OCI-LY3 (cell line): Measurements from ENCODE around the gene COL6A5.

Source experiments
- H2AFZ ChIP-seq: fragments of 200-600, 300-600 bp; shearing (Covaris generic); 2 replicates; pipeline ENCODE4 v1.6.0; 2014; ENCODE audit warnings: antibody characterized with exemption, low read depth, low read length
- H3K27ac ChIP-seq: fragments of 200-600, 300-600 bp; sonication (generic); 2 replicates; pipeline ENCODE4 v1.5.1; 2014; ENCODE audit warnings: mild to moderate bottlenecking, low read length, moderate library complexity, mixed read lengths
- H3K27me3 ChIP-seq: fragments of 200-600, 300-600 bp; sonication (generic); 2 replicates; pipeline ENCODE4 v1.6.1; 2014; ENCODE audit warnings: low read depth, low read length, mixed read lengths
- H3K36me3 ChIP-seq: fragments of 200-600, 300-600 bp; sonication (generic); replicated peaks from 2 replicates; pipeline ENCODE3; 2014; ENCODE audit warnings: low read depth, low read length, mixed read lengths
- H3K4me1 ChIP-seq: fragments of 300-600, 200-600 bp; sonication (generic); 2 replicates; pipeline ENCODE4 v1.6.1; 2014; ENCODE audit warnings: low read length, mixed read lengths
- H3K4me2 ChIP-seq: fragments of 200-600, 300-600 bp; sonication (generic); 2 replicates; pipeline ENCODE4 v1.6.1; 2014; ENCODE audit warnings: low read length, mixed read lengths
- H3K4me3 ChIP-seq: fragments of 300-600, 200-600 bp; sonication (generic); 2 replicates; pipeline ENCODE4 v1.5.1; 2014; ENCODE audit warnings: antibody characterized with exemption, mild to moderate bottlenecking, low read length, moderate library complexity
- H3K79me2 ChIP-seq: fragments of 300-600, 200-600 bp; shearing (Covaris generic); 2 replicates; pipeline ENCODE4 v1.6.1; 2014; ENCODE audit warnings: mild to moderate bottlenecking, low read length, mixed read lengths
- H3K9ac ChIP-seq: fragments of 300-600, 200-600 bp; shearing (Covaris generic); 2 replicates; pipeline ENCODE4 v1.6.0; 2014; ENCODE audit warnings: mild to moderate bottlenecking, low read length, moderate library complexity
- H3K9me3 ChIP-seq: fragments of 200-600, 300-600 bp; shearing (Covaris generic); 2 replicates; pipeline ENCODE4 v1.6.1; 2014; ENCODE audit warnings: low read length, mixed read lengths; ENCODE audit not compliant: insufficient read depth
- H4K20me1 ChIP-seq: fragments of 200-600, 300-600 bp; sonication (generic); 2 replicates; pipeline ENCODE4 v1.6.1; 2016; ENCODE audit warnings: low read length, mixed read lengths; ENCODE audit not compliant: insufficient read depth
- CTCF ChIP-seq: fragments of 200-600, 300-600 bp; sonication (generic); IDR thresholded peaks from 2 replicates; pipeline ENCODE4 v1.5.1; 2014; ENCODE audit warnings: antibody characterized with exemption, low read length, low read depth
- EZH2phosphoT487 ChIP-seq: fragments of 200-600 bp; shearing (Covaris generic); IDR thresholded peaks from 2 replicates; pipeline ENCODE4 v1.6.1; 2018; ENCODE audit warnings: antibody characterized with exemption, mixed run types, low read depth

The COL6A5 gene

DNA sequence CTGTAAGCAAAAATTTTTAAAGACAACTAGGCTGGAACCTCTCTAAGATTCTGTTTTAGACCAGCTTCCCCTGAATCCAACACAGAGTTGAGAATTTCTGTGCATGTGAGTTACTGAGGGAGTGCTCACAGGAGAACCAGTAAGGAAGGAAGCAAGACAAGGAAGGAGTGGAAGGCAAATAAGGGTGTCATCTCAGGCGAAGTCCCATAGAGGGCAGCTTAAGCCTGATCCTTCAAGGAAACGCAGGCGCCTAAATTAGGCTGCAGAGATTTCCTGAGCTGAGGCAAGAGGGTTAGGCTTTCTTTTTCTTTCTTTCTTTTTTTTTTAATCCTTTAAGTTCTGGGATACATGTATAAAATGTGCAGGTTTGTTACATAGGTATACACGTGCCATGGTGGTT is 135.3 kb downstream of the COL6A5 start:
- no peak overlapping the region for H3K9ac ChIP-seq
- H3K4me1 ChIP-seq: peaks cover 8% of the 10 kb centered on the region; the same call in 1 of the 2 replicates
- H3K79me2 ChIP-seq: no peaks in the 10 kb centered on the region
- H3K27ac ChIP-seq: no peak overlapping the region
- H2AFZ ChIP-seq: 0 out of 2 replicates have a peak overlapping the region, but pooled peaks have one; percentile 52
- no peaks in the 10 kb centered on the region for H4K20me1 ChIP-seq
- TF ChIP-seq EZH2phosphoT487 (no peak), CTCF (peak; percentile 41)
- no peak overlapping the region for H3K4me3 ChIP-seq
- 0 out of 2 replicates have a peak, but pooled peaks cover 2% of the 10 kb centered on the region for H3K27me3 ChIP-seq
- H3K9me3 ChIP-seq: peaks cover 1% of the 10 kb centered on the region; the same call in 1 of the 2 replicates
- peaks cover under 1% of the 10 kb centered on the region for H3K36me3 ChIP-seq
- H3K4me2 ChIP-seq: peak overlapping the region; percentile 22; the same call in 1 of the 2 replicates

- H3K79me2 ChIP-seq: no peaks in the 10 kb centered on the region
- H2AFZ ChIP-seq: no peak overlapping the region
- H3K27ac ChIP-seq: no peak overlapping the region
- H3K4me1 ChIP-seq: no peaks in the 10 kb centered on the region
- H3K27me3 ChIP-seq: 0 out of 2 replicates have a peak, but pooled peaks cover 5% of the 10 kb centered on the region
- H3K4me2 ChIP-seq: no peak overlapping the region
- H3K36me3 ChIP-seq: no peaks in the 10 kb centered on the region
- no peaks in the 10 kb centered on the region for H3K9me3 ChIP-seq
- TF ChIP-seq CTCF (no peak), EZH2phosphoT487 (no peak)
- no peak overlapping the region for H3K4me3 ChIP-seq
- no peak overlapping the region for H3K9ac ChIP-seq
- no peaks in the 10 kb centered on the region for H4K20me1 ChIP-seq
These were observed 142.8 kb downstream of the COL6A5 start for GRCh38 chr3:130488288-130488687.

DNA sequence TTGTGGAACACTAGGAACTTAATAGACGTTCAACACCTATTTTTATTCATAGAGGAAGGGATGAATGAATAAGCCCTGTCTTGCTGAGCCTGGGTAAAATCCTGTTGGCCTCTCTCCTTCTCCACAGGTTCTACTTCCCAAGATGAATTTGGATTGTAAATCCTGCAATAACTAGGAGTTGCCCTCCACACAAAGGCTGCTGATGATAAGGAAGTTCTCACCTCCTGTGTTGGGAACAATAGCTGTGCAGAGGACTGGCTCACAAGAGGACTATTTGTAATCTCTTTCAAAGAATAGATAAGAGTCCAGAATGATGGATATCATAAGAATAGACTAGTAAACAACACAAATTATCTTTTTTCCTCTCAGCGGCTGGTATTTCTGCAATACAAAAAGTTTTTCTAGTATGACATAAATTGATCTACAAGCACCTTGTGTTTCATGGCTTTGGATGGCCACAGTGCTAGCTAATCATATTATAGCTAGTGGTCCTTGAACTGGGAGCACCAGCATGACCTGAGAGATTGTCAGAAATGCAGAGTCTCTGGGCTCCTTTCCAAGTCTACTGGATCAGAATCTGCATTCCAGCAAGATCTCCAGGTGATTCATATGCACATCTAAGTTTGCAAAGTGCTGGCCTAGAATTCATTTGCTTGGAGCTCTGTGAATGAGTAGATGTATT is 143.4 kb downstream of the COL6A5 start:
- no peaks in the 10 kb centered on the region for H3K79me2 ChIP-seq

GRCh38 chr3:130490241-130490640 is 144.8 kb downstream of the COL6A5 start:
- Histone ChIP-seq H3K27me3 (0 out of 2 replicates have a peak, but pooled peaks cover 5% of the 10 kb centered on the region), H3K4me2 (no peak overlapping the region), H4K20me1 (no peaks in the 10 kb centered on the region), H3K27ac (no peak overlapping the region), H2AFZ (no peak overlapping the region), H3K9ac (no peak overlapping the region), H3K36me3 (no peaks in the 10 kb centered on the region), H3K9me3 (no peaks in the 10 kb centered on the region), H3K4me3 (no peak overlapping the region), H3K4me1 (no peaks in the 10 kb centered on the region), H3K79me2 (no peaks in the 10 kb centered on the region)
- TF ChIP-seq EZH2phosphoT487 (no peak), CTCF (no peak)

More for the DNA sequence above, 143.4 kb downstream of the COL6A5 start:
- no peak overlapping the region for H3K27ac ChIP-seq
- no peak overlapping the region for H3K9ac ChIP-seq
- H2AFZ ChIP-seq: no peak overlapping the region
- H3K4me1 ChIP-seq: no peaks in the 10 kb centered on the region
- 0 out of 2 replicates have a peak, but pooled peaks cover 5% of the 10 kb centered on the region for H3K27me3 ChIP-seq
- H3K9me3 ChIP-seq: no peaks in the 10 kb centered on the region
- H3K4me3 ChIP-seq: no peak overlapping the region
- no peaks in the 10 kb centered on the region for H4K20me1 ChIP-seq
- no peaks in the 10 kb centered on the region for H3K36me3 ChIP-seq
- TF ChIP-seq CTCF: no peak
- no peak for TF ChIP-seq EZH2phosphoT487
- no peak overlapping the region for H3K4me2 ChIP-seq
